Measurements from ENCODE around the gene SLC45A2.

DNA sequence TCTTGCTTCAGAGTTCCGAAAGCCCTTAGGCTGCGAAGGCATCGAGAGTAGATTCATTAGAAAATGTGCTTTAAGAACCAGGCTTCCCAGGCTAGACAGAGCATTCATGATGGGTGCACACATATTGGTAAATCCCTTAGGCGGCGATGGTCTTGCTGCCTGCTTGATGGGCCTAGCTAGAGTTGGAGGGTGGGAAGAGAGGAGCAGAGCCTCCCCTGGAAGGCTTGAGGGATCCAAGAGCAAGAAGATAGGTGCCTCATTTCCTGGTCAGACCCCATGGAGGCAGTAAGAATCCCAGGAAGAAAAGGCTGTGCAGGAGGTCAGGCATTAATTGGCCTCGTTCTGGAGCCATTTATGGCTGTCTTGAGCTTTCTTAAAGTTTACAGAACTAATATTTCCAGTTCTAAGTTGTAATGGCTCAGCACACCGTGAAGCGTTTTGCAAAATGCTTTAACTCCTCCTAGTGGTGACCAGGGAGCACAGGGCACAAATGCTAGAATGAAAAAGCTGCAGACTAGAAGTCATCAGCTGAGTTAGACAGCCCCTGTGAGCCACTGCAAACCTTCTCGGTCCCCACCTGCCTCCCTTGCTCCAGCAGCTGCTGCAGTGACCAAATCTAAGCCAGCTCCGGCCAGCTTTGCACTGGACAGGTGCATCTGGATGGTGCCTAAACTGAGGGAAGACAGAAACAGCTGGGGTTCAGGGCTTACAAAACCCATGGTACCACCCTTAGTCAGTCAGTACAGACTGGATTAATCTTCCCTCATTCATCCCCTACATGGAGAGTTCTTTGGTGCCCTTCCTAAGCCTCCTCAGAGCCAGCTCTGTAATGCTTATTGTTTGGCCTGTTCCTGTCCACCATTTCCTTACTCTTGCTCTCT lies 14.7 kb downstream of the SLC45A2 start:
- TF ChIP-seq POLR2AphosphoS5 (IDR thresholded peaks at IDR 0.05; ENCODE audit: low read depth, low read length), result no peak
- no peak for TF ChIP-seq POLR2A (IDR thresholded peaks at IDR 0.05; ENCODE audit: low read depth, low read length)
- TF ChIP-seq TAF1 (IDR thresholded peaks at IDR 0.05; ENCODE audit: borderline replicate concordance, low read depth, low read length), result no peak

Data from GM12892 (cell line).